Transverse colon (tissue), 4 donors: Measurements from ENCODE around the gene RHOC. TPM values are rescaled to one million over a fixed set of nuclear protein-coding genes. Genes with fewer than 3 reads are reported as not detected.
A peak's percentile ranks its signal among the peaks of the same experiment; 100 is the strongest.

Source experiments
- DNase-seq: peaks from one replicate; pipeline ENCODE4 v3.0.0-alpha.2; 2019
- H3K27ac ChIP-seq, 4 donors: fragments of 200-600 bp; sonication (generic); 2 replicates each; pipeline ENCODE4 v1.5.1; 2016 to 2018; ENCODE audit warnings: inconsistent platforms in 4 of 4
- H3K27me3 ChIP-seq: fragments of 200-600 bp; sonication (generic); 2 replicates; pipeline ENCODE4 v1.5.1; 2017; ENCODE audit warnings: inconsistent platforms
- H3K36me3 ChIP-seq, 4 donors: fragments of 200-600 bp; sonication (generic); 2 replicates each; pipeline ENCODE4 v1.5.1; 2017 to 2019; ENCODE audit warnings: inconsistent platforms in 4 of 4
- H3K4me1 ChIP-seq, 4 donors: fragments of 200-600 bp; sonication (generic); 2 replicates each; pipeline ENCODE4 v1.5.1; 2017 to 2020; ENCODE audit warnings: inconsistent platforms in 4 of 4
- H3K4me3 ChIP-seq, 4 donors: fragments of 200-600 bp; sonication (generic); 1 replicate in 1 of 4; 2 replicates in 3 of 4; pipeline versions ENCODE4 v1.5.1 to v1.6.1; 2017 to 2019; ENCODE audit warnings: inconsistent platforms in 4 of 4
- H3K9me3 ChIP-seq, 2 donors: fragments of 200-600 bp; sonication (generic); 2 replicates each; pipeline ENCODE4 v1.5.1; 2017 to 2019; ENCODE audit warnings: inconsistent platforms in 2 of 2
- CTCF ChIP-seq, 5 experiments: fragments of 200-600 bp in 3 of 5; fragments of 450-650 bp in 2 of 5; sonication (generic) in 3 of 5; IDR thresholded peaks; 1 replicate in 2 of 5; 2 replicates in 3 of 5; pipeline ENCODE4 v1.5.1; 2016 to 2017; ENCODE audit warnings: antibody characterized with exemption in 5 of 5, inconsistent platforms in 3 of 5, mild to moderate bottlenecking in 2 of 5, moderate library complexity in 1 of 5
- EP300 ChIP-seq: sonication (generic); formaldehyde crosslinking; IDR thresholded peaks from one replicate; pipeline ENCODE4 v1.6.1; 2017; ENCODE audit warnings: antibody characterized with exemption, low read depth
- POLR2A ChIP-seq: fragments of 450-650 bp; IDR thresholded peaks from one replicate; pipeline ENCODE4 v1.6.1; 2016; ENCODE audit warnings: antibody characterized with exemption, mild to moderate bottlenecking, moderate library complexity
- POLR2AphosphoS5 ChIP-seq, 3 donors: sonication (generic); formaldehyde crosslinking; IDR thresholded peaks; one replicate each; pipeline ENCODE4 v1.6.1; 2016; ENCODE audit warnings: antibody characterized with exemption in 3 of 3
- WGBS, 2 donors: methylation state at CpG; one replicate each; pipeline ENCODE4 v1.1.5; 2018; ENCODE audit warnings: low coverage in 1 of 2; 5-methylcytosine and 5-hydroxymethylcytosine counted together
- in situ Hi-C, 4 donors: fragments of 200-750 bp; cut with MboI; loops; one replicate each; pipeline versions ENCODE4 v1.15.0 to v1.15.1; 2017; ENCODE audit warnings: low sequenced_read_pairs in 3 of 4, low pct_ligation_motif_present in 1 of 4, low pct_unique_long_range_greater_than_20kb in 1 of 4
- intact Hi-C: fragments of 100-400 bp; cut with DNase I; formaldehyde crosslinking; loops from one replicate; pipeline ENCODE4 v1.15.1; 2023; ENCODE audit warnings: low total_unique reads
- total RNA-seq, 4 donors: library from RNA; depleted of rRNA; stranded (reverse); fragments of >200 nt; gene quantifications; one replicate each; pipeline ENCODE4 v1.1.0, GENCODE V29; 2016

The RHOC gene
- total RNA-seq, 4 donors from 2014 or later: 438 to 737 (median 617) TPM

- H3K9me3 ChIP-seq: no peaks in the 10 kb centered on the region
- no peaks in the 10 kb centered on the region for H3K4me1 ChIP-seq
- no peak for TF ChIP-seq EP300
- TF ChIP-seq POLR2A: no peak
- TF ChIP-seq POLR2AphosphoS5 (IDR thresholded peaks at IDR 0.05): no peak
- no peak for TF ChIP-seq CTCF (IDR thresholded peaks at IDR 0.05)
- 82% methylated on average over 13 of the region's 13 CpGs; no CpG with 5 or more reads in 1 of the 2 donors for WGBS, 2 donors
- intact Hi-C loops (no loop called here), in situ Hi-C loops (no loop called here)
- no peak overlapping the region for H3K4me3 ChIP-seq
- peaks cover 0 to 20% (median 9%) of the 10 kb centered on the region in 4 donors for H3K36me3 ChIP-seq
- no peak overlapping the region for H3K27ac ChIP-seq
- no peaks in the 10 kb centered on the region for H3K27me3 ChIP-seq
- DNase-seq: no peak
Measured at GRCh38 chr1:112688781-112689193, 18.1 kb downstream of the RHOC start.

DNA sequence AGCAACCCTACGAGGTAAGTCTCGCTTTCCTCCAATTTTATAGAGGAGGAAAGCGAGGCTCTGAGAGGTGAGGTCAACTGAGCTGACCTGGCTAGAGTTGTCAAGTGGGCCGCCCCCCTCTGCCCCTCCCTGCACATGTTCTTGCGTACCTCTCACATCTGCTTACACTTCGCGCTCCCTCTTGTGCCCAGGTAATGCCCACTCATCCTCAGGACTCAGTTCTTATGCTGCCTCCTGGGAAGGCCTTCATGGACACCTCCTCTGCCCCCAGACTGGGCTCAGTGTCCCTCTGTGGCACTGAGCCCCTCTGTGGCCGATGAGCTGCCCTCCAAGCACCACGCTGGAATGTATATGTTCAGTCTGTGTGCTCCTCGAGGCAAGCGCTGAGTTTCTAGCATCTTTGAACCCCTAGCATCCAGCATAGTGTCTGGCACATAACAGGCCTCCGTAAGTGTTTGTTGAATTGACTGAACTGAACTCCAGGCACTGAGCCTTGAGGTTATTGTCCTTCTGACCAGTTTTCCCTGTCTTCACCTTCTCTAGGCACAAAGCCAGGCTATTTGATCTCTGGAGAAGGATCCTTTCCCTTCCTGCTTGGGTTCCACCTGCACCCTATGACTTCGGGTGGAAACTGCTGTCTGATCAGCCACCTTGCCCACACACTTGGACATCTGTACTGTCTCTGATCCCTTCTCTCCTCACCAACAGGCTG lies 19.0 kb downstream of the RHOC start:
- no peak for DNase-seq
- Histone ChIP-seq H3K4me1 (no peaks in the 10 kb centered on the region), H3K27me3 (no peaks in the 10 kb centered on the region), H3K9me3 (no peaks in the 10 kb centered on the region), H3K4me3 (no peak overlapping the region), H3K27ac (peak overlapping the region in 1 of 4 donors; percentile 13), H3K36me3 (peaks cover 0 to 15% (median 6%) of the 10 kb centered on the region in 4 donors)
- intact Hi-C loops (no loop called here), in situ Hi-C loops (no loop called here)
- TF ChIP-seq CTCF (IDR thresholded peaks at IDR 0.05) (no peak), EP300 (no peak), POLR2A (no peak)
- 91 to 95% methylated on average over 4 to 13 of the region's 13 CpGs for WGBS, 2 donors

GRCh38 chr1:112687361-112687760 lies 19.6 kb downstream of the RHOC start:
- Histone ChIP-seq H3K9me3 (no peaks in the 10 kb centered on the region), H3K27ac (no peak overlapping the region), H3K27me3 (no peaks in the 10 kb centered on the region), H3K4me1 (no peaks in the 10 kb centered on the region), H3K4me3 (no peak overlapping the region), H3K36me3 (peaks cover 0 to 9% (median 4%) of the 10 kb centered on the region in 4 donors)
- in situ Hi-C loops: no loop called here
- intact Hi-C loops: no loop called here
- no peak for TF ChIP-seq POLR2A
- TF ChIP-seq CTCF (IDR thresholded peaks at IDR 0.05): no peak
- no peak for TF ChIP-seq POLR2AphosphoS5 (IDR thresholded peaks at IDR 0.05)
- no peak for TF ChIP-seq EP300
- DNase-seq: no peak
- WGBS, 2 donors: 73 to 81% methylated on average over 4 of the region's 4 CpGs

GRCh38 chr1:112686835-112687234 lies 20.1 kb downstream of the RHOC start:
- in situ Hi-C loops (no loop called here), intact Hi-C loops (no loop called here)
- H3K4me1 ChIP-seq: no peaks in the 10 kb centered on the region
- peaks cover 0 to 8% (median 4%) of the 10 kb centered on the region in 4 donors for H3K36me3 ChIP-seq
- no peak overlapping the region for H3K4me3 ChIP-seq
- 92 to 100% methylated on average over 2 to 4 of the region's 4 CpGs for WGBS, 2 donors
- no peaks in the 10 kb centered on the region for H3K9me3 ChIP-seq
- DNase-seq: no peak
- TF ChIP-seq EP300 (no peak), POLR2AphosphoS5 (IDR thresholded peaks at IDR 0.05) (no peak), CTCF (IDR thresholded peaks at IDR 0.05) (no peak), POLR2A (no peak)
- H3K27ac ChIP-seq: no peak overlapping the region
- H3K27me3 ChIP-seq: no peaks in the 10 kb centered on the region
